Hindlimb muscle (tissue), 1 donor: ENCODE measurements around the gene RAB25. TPM values are rescaled to one million over a fixed set of nuclear protein-coding genes. Genes with fewer than 3 reads are reported as not detected.

Source experiments
- DNase-seq: peaks from one replicate; pipeline ENCODE4 v3.0.0-alpha.2; 2013
- polyA plus RNA-seq: library from polyadenylated mRNA; unstranded; fragments of 120-200 nt; gene quantifications from one replicate; pipeline ENCODE4 v1.2.1, GENCODE V29; 2013; ENCODE audit not compliant: insufficient read length

The RAB25 gene
- polyA plus RNA-seq, 1 donor, result 1.0 TPM

DNA sequence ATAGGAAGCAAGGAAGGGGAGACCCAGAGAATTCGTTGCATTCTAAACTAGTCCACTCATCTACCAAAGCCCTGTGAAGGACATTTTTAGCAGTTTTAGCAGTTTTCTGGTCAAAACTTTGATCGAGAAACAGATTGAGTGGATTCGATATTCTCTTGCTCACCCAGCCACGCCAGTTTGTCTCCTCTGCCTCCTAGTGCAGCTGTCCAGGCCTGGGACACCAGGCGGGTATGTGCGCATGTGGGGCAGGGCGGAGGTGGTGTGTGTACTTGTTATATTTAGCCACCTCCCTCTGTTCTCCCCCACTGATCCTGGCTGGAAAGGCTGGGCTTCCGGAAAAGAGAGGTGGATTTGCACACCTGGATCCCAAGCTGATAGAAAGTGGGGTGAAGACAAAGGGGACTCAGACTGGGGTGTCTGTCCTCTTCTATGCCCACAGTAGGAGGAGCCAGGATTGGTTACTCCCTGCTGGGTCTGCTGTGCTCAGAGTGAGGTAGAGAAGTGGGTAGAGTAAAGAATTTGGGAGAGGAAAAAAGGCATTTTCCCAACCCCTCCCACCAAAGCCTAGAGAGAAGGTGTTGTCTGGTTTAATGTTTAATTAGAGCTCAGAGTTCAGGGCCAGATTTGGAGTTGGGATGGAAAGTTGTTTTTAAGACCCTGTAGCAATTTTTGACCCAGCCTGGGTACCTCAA is 57.4 kb downstream of the RAB25 start:
- DNase-seq, result no peak

- no peak for DNase-seq
Measured at GRCh38 chr1:156119503-156120209, 58.7 kb downstream of the RAB25 start.

Other genes starting within 250 kb of the RAB25 start
- 35.8 TPM for gene GON4L, start 203.9 kb upstream of the RAB25 start, polyA plus RNA-seq
- gene SYT11, start 201.6 kb upstream of the RAB25 start, polyA plus RNA-seq, result 12.9 TPM
- gene RIT1, start 149.8 kb upstream of the RAB25 start, polyA plus RNA-seq, result 23.4 TPM
- 36.6 TPM for gene KHDC4, start 126.7 kb upstream of the RAB25 start, polyA plus RNA-seq
- gene RXFP4, start 119.5 kb upstream of the RAB25 start, polyA plus RNA-seq, result 0.36 TPM
- gene ARHGEF2, start 82.6 kb upstream of the RAB25 start, polyA plus RNA-seq, result 192 TPM
- gene SSR2, start 40.2 kb upstream of the RAB25 start, polyA plus RNA-seq, result 206 TPM
- gene UBQLN4, start 7.4 kb upstream of the RAB25 start, polyA plus RNA-seq, result 49.4 TPM
- gene LAMTOR2, start 6.4 kb upstream of the RAB25 start, polyA plus RNA-seq, result 40.8 TPM
- gene MEX3A, start 21.3 kb downstream of the RAB25 start, polyA plus RNA-seq, result 22.5 TPM
- 319 TPM for gene LMNA, start 53.6 kb downstream of the RAB25 start, polyA plus RNA-seq
- 4.8 TPM for gene SEMA4A, start 92.4 kb downstream of the RAB25 start, polyA plus RNA-seq
- gene SLC25A44, start 132.9 kb downstream of the RAB25 start, polyA plus RNA-seq, result 11.3 TPM
- gene PMF1, start 151.8 kb downstream of the RAB25 start, polyA plus RNA-seq, result 42.3 TPM
- gene BGLAP, start 181.0 kb downstream of the RAB25 start, polyA plus RNA-seq, result 3.3 TPM
- gene PAQR6, start 186.9 kb downstream of the RAB25 start, polyA plus RNA-seq, result 5.2 TPM
- gene SMG5, start 221.7 kb downstream of the RAB25 start, polyA plus RNA-seq, result 53.6 TPM
- gene TMEM79, start 223.2 kb downstream of the RAB25 start, polyA plus RNA-seq, result 5.0 TPM
- gene GLMP, start 234.5 kb downstream of the RAB25 start, polyA plus RNA-seq, result 20.2 TPM
- not detected for gene VHLL, start 238.1 kb downstream of the RAB25 start, polyA plus RNA-seq